GM12878 (cell line): ENCODE measurements around the gene CSNK1A1. TPM values are rescaled to one million over a fixed set of nuclear protein-coding genes. Genes with fewer than 3 reads are reported as not detected.
"Not testable (repeated sequence)": the region's sequence is repeated elsewhere in the genome, so short reads cannot be mapped to it uniquely, and the experiment has no call there.

Source experiments
- ATAC-seq: fragments of 200-7000 bp; cut with Tn5 transposase; 3 replicates; pipeline ENCODE4 v1.9.1; 2020; ENCODE audit warnings: mild to moderate bottlenecking, moderate library complexity
- BruUV-seq: library from RNA; stranded (reverse); fragments of 400-500 nt; replicated peaks from 2 replicates; lab custom pipeline; 2021; lab: Mats Ljungman, UMichigan
- CTCF ChIA-PET: fragments of 300-600 bp; sonication (Branson Sonifier 250); formaldehyde crosslinking; extraction: SDS; loops from one replicate; lab custom pipeline; 2021; ENCODE audit warnings: inconsistent platforms; lab: Yijun Ruan, JAX
- POLR2A ChIA-PET: fragments of 350-600 bp; formaldehyde crosslinking; extraction: SDS; loops from one replicate; lab custom pipeline; 2021; ENCODE audit warnings: inconsistent platforms; lab: Charles Lee
- RAD21 ChIA-PET: fragments of 300-600 bp; sonication (Branson Sonifier 250); formaldehyde crosslinking; loops from one replicate; lab custom pipeline; 2023; ENCODE audit warnings: antibody characterized with exemption; ENCODE audit not compliant: unreplicated experiment; lab: Charles Lee
- SMC1A ChIA-PET: fragments of 300-600 bp; sonication (Branson Sonifier 250); formaldehyde crosslinking; loops from one replicate; lab custom pipeline; 2023; ENCODE audit not compliant: unreplicated experiment, uncharacterized antibody; lab: Charles Lee
- DNase-seq: peaks from one replicate; pipeline ENCODE4 v3.0.0-alpha.2; 2011; ENCODE audit warnings: low read depth, low spot score
- FAIRE-seq: peaks from 3 replicates; lab custom pipeline; 2011; peaks lifted over from hg19 to GRCh38; lab: Jason Lieb, UNC
- H2AFZ ChIP-seq: 2 replicates; pipeline ENCODE4 v1.6.0; 2011; ENCODE audit warnings: low read depth, low read length, control low read depth; ENCODE audit not compliant: control insufficient read depth
- H3K27ac ChIP-seq: 2 replicates; pipeline ENCODE4 v1.5.1; 2011; ENCODE audit warnings: control low read depth; ENCODE audit not compliant: control insufficient read depth, insufficient read depth
- H3K27me3 ChIP-seq, 2 experiments: replicated peaks in 1 of 2; 2 replicates each; pipeline versions ENCODE4 v1.6.0 to v1.6.1; 2011; ENCODE audit warnings: low read length in 1 of 2; ENCODE audit not compliant: control insufficient read depth in 2 of 2, insufficient read depth in 2 of 2
- H3K36me3 ChIP-seq, 2 experiments: 2 replicates each; pipeline ENCODE4 v1.5.1; 2011; ENCODE audit warnings: low read length in 1 of 2; ENCODE audit not compliant: control insufficient read depth in 2 of 2, insufficient read depth in 2 of 2
- H3K4me1 ChIP-seq: 2 replicates; pipeline ENCODE4 v1.6.1; 2011; ENCODE audit warnings: mild to moderate bottlenecking, low read length, moderate library complexity, mixed read lengths; ENCODE audit not compliant: control insufficient read depth, insufficient read depth
- H3K4me2 ChIP-seq: 2 replicates; pipeline ENCODE4 v1.6.0; 2011; ENCODE audit warnings: control low read depth; ENCODE audit not compliant: control insufficient read depth, insufficient read depth
- H3K4me3 ChIP-seq: fragments of 200-600 bp; sonication (generic); 2 replicates; pipeline ENCODE4 v1.5.1; 2016
- H3K79me2 ChIP-seq: 2 replicates; pipeline ENCODE4 v1.6.0; 2011; ENCODE audit warnings: low read length; ENCODE audit not compliant: control insufficient read depth, insufficient read depth
- H3K9ac ChIP-seq: 2 replicates; pipeline ENCODE4 v1.8.0; 2011; ENCODE audit warnings: low read length, control low read depth, mixed read lengths; ENCODE audit not compliant: control insufficient read depth, insufficient read depth
- H3K9me3 ChIP-seq: replicated peaks from 3 replicates; pipeline ENCODE4 v1.5.1; 2011; ENCODE audit warnings: mild to moderate bottlenecking, low read length; ENCODE audit not compliant: control insufficient read depth, insufficient read depth
- H4K20me1 ChIP-seq: 2 replicates; pipeline ENCODE4 v1.6.0; 2011; ENCODE audit not compliant: control insufficient read depth, insufficient read depth
- HDAC6 ChIP-seq: fragments of 200-600 bp; sonication (generic); IDR thresholded peaks from one replicate; pipeline ENCODE4 v1.8.0; 2017; ENCODE audit warnings: antibody characterized with exemption; ENCODE audit not compliant: unreplicated experiment
- LARP7 ChIP-seq: fragments of 450-650 bp; IDR thresholded peaks from 2 replicates; pipeline ENCODE4 v1.6.1; 2017; ENCODE audit warnings: mild to moderate bottlenecking
- NR2C2 ChIP-seq: IDR thresholded peaks from 2 replicates; pipeline ENCODE4 v1.6.1; 2011; ENCODE audit warnings: borderline replicate concordance, low read depth; ENCODE audit not compliant: control insufficient read depth, insufficient read length
- SPI1 ChIP-seq: IDR thresholded peaks from 2 replicates; pipeline ENCODE4 v1.6.1; 2011; ENCODE audit warnings: low read depth, mild to moderate bottlenecking, low read length, moderate library complexity, borderline replicate concordance; ENCODE audit not compliant: insufficient read depth
- TARDBP ChIP-seq: IDR thresholded peaks from 2 replicates; pipeline ENCODE4 v1.6.1; 2016; ENCODE audit warnings: borderline replicate concordance
- whole genome bisulfite sequencing: methylation state at CpG from one replicate; pipeline ENCODE4 v1.1.6; 2016; ENCODE audit warnings: low lambda C conversion rate; ENCODE audit not compliant: insufficient replicate concordance, insufficient coverage; ENCODE audit errors: missing lambda C conversion rate; 5-methylcytosine and 5-hydroxymethylcytosine counted together
- in situ Hi-C: fragments of 300-500 bp; cut with MboI; formaldehyde crosslinking; loops from 9 replicates; pipeline ENCODE4 v1.14.3; 2018; ENCODE audit warnings: mixed read lengths
- intact Hi-C: fragments of 100-400 bp; cut with micrococcal nuclease; formaldehyde crosslinking; loops from one replicate; pipeline ENCODE4 v1.14.2; 2022; ENCODE audit not compliant: unreplicated experiment
- polyA plus RNA-seq, 11 experiments: library from polyadenylated mRNA; depleted of rRNA in 4 of 11; unstranded in 6 of 11; stranded (reverse) in 5 of 11; fragments of >200 nt; fragmentation: Nextera tagmentation in 4 of 11; fragmentation: Illumina TruSeq in 1 of 11; extraction: Ambion mirVana in 4 of 11; extraction: Trizol in 1 of 11; gene quantifications; 1 replicate in 1 of 11; 2 replicates in 10 of 11; pipeline versions ENCODE4 v1.2.1 to v1.2.3, GENCODE V29; 2011 to 2016; ENCODE audit warnings: inconsistent platforms in 2 of 11, missing spikeins in 2 of 11, low read depth in 1 of 11
- total RNA-seq, 4 experiments: library from RNA; depleted of rRNA in 3 of 4; stranded (reverse); fragments of >200 nt in 3 of 4; fragmentation: Illumina TruSeq in 1 of 4; extraction: Trizol in 1 of 4; gene quantifications; 2 replicates each; pipeline versions ENCODE4 v1.2.1 to v1.2.3, GENCODE V29; 2013 to 2021
- TF ChIP-seq, protein P1 (sequence below): fragments of 450-650 bp; formaldehyde crosslinking; IDR thresholded peaks from 2 replicates; pipeline ENCODE4 v1.5.0; 2022; ENCODE audit warnings: mild to moderate bottlenecking, missing genetic modification characterization

CSNK1A1 gene
- total and polyA plus RNA-seq, 10 of the 15 experiments (the other 5 are each of a cell fraction or from before 2014, with no cell fraction given), result 53.3 to 155 (median 133) TPM

DNA sequence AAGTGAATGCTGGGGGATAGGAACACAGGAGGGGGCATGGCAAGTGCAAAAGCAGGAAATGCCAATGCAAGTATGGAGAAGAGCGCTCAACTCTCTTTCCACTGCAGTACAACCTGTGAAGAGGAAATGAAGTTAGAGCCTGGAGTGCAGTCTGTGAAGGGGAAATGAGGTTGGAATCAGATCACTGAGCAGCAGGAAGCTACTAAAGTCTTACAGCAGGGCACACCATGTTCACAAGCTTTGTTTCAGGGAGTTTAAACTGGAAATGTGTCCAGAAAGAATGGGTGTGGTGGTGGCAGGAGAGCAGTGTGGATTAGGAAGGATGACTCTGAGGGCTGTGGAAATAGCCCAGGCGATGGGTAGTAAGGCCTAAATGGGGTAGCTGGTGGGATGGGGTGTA lies 45.5 kb upstream of the CSNK1A1 start:
- Histone ChIP-seq H3K27me3 (no peaks in the 10 kb centered on the region), H3K36me3 (no peaks in the 10 kb centered on the region), H2AFZ (peak overlapping the region; percentile 20), H3K4me1 (peaks cover 3% of the 10 kb centered on the region; the same call in 1 of the 2 replicates), H3K4me2 (no peak overlapping the region), H3K27ac (no peak overlapping the region), H3K4me3 (no peak overlapping the region), H3K9ac (no peak overlapping the region), H3K79me2 (no peaks in the 10 kb centered on the region), H4K20me1 (no peaks in the 10 kb centered on the region), H3K9me3 (no peaks in the 10 kb centered on the region)
- 73% methylated on average over 2 of the region's 2 CpGs for WGBS
- intact Hi-C loops (no loop called here), in situ Hi-C loops (no loop called here)
- FAIRE-seq (no peak), ATAC-seq (no peak), DNase-seq (no peak)
- BruUV-seq, result no TSS peak
- RAD21 ChIA-PET, result no interaction called here
- TF ChIP-seq TARDBP (no peak), SPI1 (no peak), HDAC6 (no peak), LARP7 (no peak), NR2C2 (no peak)
- TF ChIP-seq, protein P1, sequence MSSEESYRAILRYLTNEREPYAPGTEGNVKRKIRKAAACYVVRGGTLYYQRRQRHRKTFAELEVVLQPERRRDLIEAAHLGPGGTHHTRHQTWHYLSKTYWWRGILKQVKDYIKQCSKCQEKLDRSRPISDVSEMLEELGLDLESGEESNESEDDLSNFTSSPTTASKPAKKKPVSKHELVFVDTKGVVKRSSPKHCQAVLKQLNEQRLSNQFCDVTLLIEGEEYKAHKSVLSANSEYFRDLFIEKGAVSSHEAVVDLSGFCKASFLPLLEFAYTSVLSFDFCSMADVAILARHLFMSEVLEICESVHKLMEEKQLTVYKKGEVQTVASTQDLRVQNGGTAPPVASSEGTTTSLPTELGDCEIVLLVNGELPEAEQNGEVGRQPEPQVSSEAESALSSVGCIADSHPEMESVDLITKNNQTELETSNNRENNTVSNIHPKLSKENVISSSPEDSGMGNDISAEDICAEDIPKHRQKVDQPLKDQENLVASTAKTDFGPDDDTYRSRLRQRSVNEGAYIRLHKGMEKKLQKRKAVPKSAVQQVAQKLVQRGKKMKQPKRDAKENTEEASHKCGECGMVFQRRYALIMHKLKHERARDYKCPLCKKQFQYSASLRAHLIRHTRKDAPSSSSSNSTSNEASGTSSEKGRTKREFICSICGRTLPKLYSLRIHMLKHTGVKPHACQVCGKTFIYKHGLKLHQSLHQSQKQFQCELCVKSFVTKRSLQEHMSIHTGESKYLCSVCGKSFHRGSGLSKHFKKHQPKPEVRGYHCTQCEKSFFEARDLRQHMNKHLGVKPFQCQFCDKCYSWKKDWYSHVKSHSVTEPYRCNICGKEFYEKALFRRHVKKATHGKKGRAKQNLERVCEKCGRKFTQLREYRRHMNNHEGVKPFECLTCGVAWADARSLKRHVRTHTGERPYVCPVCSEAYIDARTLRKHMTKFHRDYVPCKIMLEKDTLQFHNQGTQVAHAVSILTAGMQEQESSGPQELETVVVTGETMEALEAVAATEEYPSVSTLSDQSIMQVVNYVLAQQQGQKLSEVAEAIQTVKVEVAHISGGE (CRISPR knock-in tag), result no peak
- POLR2A ChIA-PET, result no interaction called here
- CTCF ChIA-PET, result interaction anchor here (1.2 to 2.9 kb wide), 3 partner anchors 9 to 32 kb away, joined by 3 to 12 read pairs (median 6); no protein-coding TSS in a partner anchor
- SMC1A ChIA-PET, result interaction anchor here (1.1 to 1.6 kb wide), 2 partner anchors 19 to 53 kb away, joined by 3 read pairs; no protein-coding TSS in a partner anchor

DNA sequence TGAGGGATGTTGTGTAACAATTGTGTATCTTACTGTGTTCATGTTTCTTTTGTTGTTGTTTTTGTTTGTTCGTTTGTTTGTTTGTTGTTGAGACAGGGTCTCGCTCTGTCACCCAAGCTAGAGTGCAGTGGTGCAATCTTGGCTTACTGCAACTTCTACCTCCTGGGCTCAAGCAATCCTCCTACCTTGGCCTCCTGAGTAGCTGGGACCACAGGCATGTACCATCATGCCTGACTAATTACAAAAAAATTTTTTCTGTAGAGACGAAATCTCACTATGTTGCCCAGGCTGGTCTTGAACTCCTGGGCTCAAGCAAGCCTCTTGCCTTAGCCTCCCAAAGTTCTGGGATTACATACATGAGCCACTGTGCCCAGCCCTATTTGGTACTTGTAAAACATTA lies 43.9 kb upstream of the CSNK1A1 start:
- ChIA-PET POLR2A (interaction anchor here (0.8 kb wide), 1 partner anchor 21 kb away, joined by 3 read pairs; no protein-coding TSS in a partner anchor), RAD21 (interaction anchor here (1.1 kb wide), 1 partner anchor 23 kb away, joined by 6 read pairs; no protein-coding TSS in a partner anchor), CTCF (interaction anchor here (0.6 to 2.9 kb wide), 4 partner anchors 9 to 223 kb away, joined by 3 to 12 read pairs (median 3); no protein-coding TSS in a partner anchor), SMC1A (interaction anchor here (1.2 to 2.0 kb wide), 3 partner anchors 16 to 24 kb away, joined by 4 to 7 read pairs (median 4); no protein-coding TSS in a partner anchor)
- ATAC-seq, H4K20me1 ChIP-seq, BruUV-seq, intact Hi-C loops, H3K4me1 ChIP-seq, DNase-seq, H3K36me3 ChIP-seq, H3K27me3 ChIP-seq, H3K4me3 ChIP-seq, H3K27ac ChIP-seq, FAIRE-seq, H3K9me3 ChIP-seq, in situ Hi-C loops, H3K4me2 ChIP-seq, H3K9ac ChIP-seq, H3K79me2 ChIP-seq, H2AFZ ChIP-seq: not testable (repeated sequence)
- 54% methylated on average over 3 of the region's 3 CpGs for WGBS
